MCF 10A (cell line): ENCODE measurements around the gene TAF8. TPM values are rescaled to one million over a fixed set of nuclear protein-coding genes. Genes with fewer than 3 reads are reported as not detected.

Experiments used
- BruUV-seq: library from RNA; stranded (reverse); fragments of 400-500 nt; replicated peaks from 2 replicates; lab custom pipeline; 2021; lab: Mats Ljungman, UMichigan
- CTCF ChIA-PET: fragments of 300-600 bp; sonication (Branson Sonifier 250); formaldehyde crosslinking; extraction: SDS; loops from one replicate; lab custom pipeline; 2021; ENCODE audit warnings: antibody characterized with exemption, inconsistent platforms; lab: Yijun Ruan, JAX
- POLR2A ChIA-PET: fragments of 300-600, 350-650 bp; sonication (Branson Sonifier 250); formaldehyde crosslinking; extraction: SDS; loops from one replicate; lab custom pipeline; 2020; ENCODE audit warnings: antibody characterized with exemption, inconsistent platforms; lab: Yijun Ruan, JAX
- DNase-seq: peaks from one replicate; pipeline ENCODE4 v3.0.0-alpha.2; 2018; ENCODE audit not compliant: unreplicated experiment
- H3K27ac Mint-ChIP-seq: one replicate; pipeline ENCODE4 v1.8.0; 2022; ENCODE audit warnings: mild to moderate bottlenecking, low read depth, mixed read lengths; ENCODE audit not compliant: unreplicated experiment
- H3K27me3 Mint-ChIP-seq: one replicate; pipeline ENCODE4 v1.8.0; 2022; ENCODE audit warnings: mixed read lengths; ENCODE audit not compliant: insufficient read depth, unreplicated experiment
- H3K36me3 Mint-ChIP-seq: one replicate; pipeline ENCODE4 v1.8.0; 2022; ENCODE audit warnings: mild to moderate bottlenecking, moderate library complexity, mixed read lengths; ENCODE audit not compliant: insufficient read depth, unreplicated experiment
- H3K4me1 Mint-ChIP-seq: one replicate; pipeline ENCODE4 v1.8.0; 2022; ENCODE audit warnings: mixed read lengths; ENCODE audit not compliant: insufficient read depth, unreplicated experiment
- H3K4me3 Mint-ChIP-seq: one replicate; pipeline ENCODE4 v1.8.0; 2022; ENCODE audit warnings: mild to moderate bottlenecking, moderate library complexity, mixed read lengths; ENCODE audit not compliant: unreplicated experiment
- H3K9me3 Mint-ChIP-seq: one replicate; pipeline ENCODE4 v1.8.0; 2022; ENCODE audit warnings: mixed read lengths; ENCODE audit not compliant: unreplicated experiment
- intact Hi-C: fragments of 100-400 bp; cut with micrococcal nuclease; formaldehyde crosslinking; loops from 2 replicates; pipeline ENCODE4 v1.14.1; 2022
- total RNA-seq: library from RNA; stranded (reverse); gene quantifications from 2 replicates; pipeline ENCODE4 v1.2.3, GENCODE V29; 2022
- TF ChIP-seq, protein P1 (sequence below): fragments of 200-600 bp; IDR thresholded peaks from one replicate; pipeline ENCODE4 v1.8.0; 2022; ENCODE audit warnings: antibody characterized with exemption, mild to moderate bottlenecking; ENCODE audit not compliant: unreplicated experiment

The TAF8 gene
- total RNA-seq, 1 experiment from 2014 or later, result 23.8 TPM

GRCh38 chr6:42135722-42136121, 85.4 kb downstream of the TAF8 start:
- CTCF ChIA-PET, result interaction anchor here (1.8 to 1.9 kb wide), 2 partner anchors 19 to 29 kb away, joined by 6 to 8 read pairs; no protein-coding TSS in a partner anchor
- intact Hi-C loops, result no loop called here
- Mint-ChIP-seq H3K27ac (no peak overlapping the region), H3K27me3 (no peaks in the 10 kb centered on the region), H3K4me1 (peaks cover 23% of the 10 kb centered on the region), H3K36me3 (peaks cover 24% of the 10 kb centered on the region), H3K4me3 (no peak overlapping the region), H3K9me3 (no peaks in the 10 kb centered on the region)
- no peak for DNase-seq
- no TSS peak for BruUV-seq
- TF ChIP-seq, protein P1, sequence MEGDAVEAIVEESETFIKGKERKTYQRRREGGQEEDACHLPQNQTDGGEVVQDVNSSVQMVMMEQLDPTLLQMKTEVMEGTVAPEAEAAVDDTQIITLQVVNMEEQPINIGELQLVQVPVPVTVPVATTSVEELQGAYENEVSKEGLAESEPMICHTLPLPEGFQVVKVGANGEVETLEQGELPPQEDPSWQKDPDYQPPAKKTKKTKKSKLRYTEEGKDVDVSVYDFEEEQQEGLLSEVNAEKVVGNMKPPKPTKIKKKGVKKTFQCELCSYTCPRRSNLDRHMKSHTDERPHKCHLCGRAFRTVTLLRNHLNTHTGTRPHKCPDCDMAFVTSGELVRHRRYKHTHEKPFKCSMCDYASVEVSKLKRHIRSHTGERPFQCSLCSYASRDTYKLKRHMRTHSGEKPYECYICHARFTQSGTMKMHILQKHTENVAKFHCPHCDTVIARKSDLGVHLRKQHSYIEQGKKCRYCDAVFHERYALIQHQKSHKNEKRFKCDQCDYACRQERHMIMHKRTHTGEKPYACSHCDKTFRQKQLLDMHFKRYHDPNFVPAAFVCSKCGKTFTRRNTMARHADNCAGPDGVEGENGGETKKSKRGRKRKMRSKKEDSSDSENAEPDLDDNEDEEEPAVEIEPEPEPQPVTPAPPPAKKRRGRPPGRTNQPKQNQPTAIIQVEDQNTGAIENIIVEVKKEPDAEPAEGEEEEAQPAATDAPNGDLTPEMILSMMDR, result no peak
- POLR2A ChIA-PET, result interaction anchor here (1.2 kb wide), 1 partner anchor 46 kb away, joined by 3 read pairs; no protein-coding TSS in a partner anchor

DNA sequence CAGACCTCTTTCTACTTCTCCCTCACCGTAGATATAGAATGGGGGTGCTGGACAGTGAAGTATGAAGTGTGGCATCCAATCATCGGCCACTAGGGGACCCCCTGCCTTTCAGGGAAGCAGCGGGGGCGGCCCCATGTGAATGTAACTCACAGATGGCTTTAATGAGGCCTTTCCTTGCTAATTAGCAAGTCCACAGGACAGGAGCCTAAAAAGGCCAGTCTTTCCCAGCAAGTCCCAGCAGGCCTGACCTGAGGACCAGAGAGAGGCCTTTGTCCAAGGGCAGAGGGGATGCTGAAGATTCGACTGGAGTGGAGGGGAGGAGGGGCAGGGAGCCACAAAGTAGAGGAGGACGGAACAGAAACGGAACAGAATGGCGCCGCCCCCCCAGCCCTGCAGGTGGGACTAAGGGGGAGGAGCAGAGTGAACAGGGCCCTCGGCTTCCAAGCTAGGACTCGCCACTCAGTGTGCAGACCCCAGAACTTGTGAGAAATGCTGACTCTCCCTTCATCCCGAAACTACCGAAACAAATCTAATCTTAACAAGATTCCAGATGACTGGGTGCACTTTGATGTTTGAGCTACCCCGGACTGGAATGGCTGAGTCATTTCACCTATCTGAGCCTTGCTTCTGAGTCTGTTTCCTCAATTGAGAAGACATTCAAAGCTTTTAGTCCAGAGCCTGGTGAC, 86.3 kb downstream of the TAF8 start:
- Mint-ChIP-seq H3K4me1 (peaks cover 32% of the 10 kb centered on the region), H3K27ac (peak overlapping the region; percentile 88), H3K27me3 (no peaks in the 10 kb centered on the region), H3K9me3 (no peaks in the 10 kb centered on the region), H3K4me3 (no peak overlapping the region), H3K36me3 (peaks cover 17% of the 10 kb centered on the region)
- ChIA-PET POLR2A (interaction anchor here (0.9 to 1.8 kb wide), 8 partner anchors 14 to 88 kb away, joined by 3 to 6 read pairs (median 4); no protein-coding TSS in a partner anchor), CTCF (interaction anchor here (0.5 to 1.9 kb wide), 10 partner anchors 12 to 411 kb away, joined by 3 to 8 read pairs (median 4); no protein-coding TSS in a partner anchor)
- no TSS peak for BruUV-seq
- TF ChIP-seq, protein P1, result no peak
- DNase-seq, result peak; percentile 53
- intact Hi-C loops, result loop anchor here (1.0 kb wide), 1 partner anchor 48 kb away; no protein-coding TSS in a partner anchor

Other genes with a start within 250 kb of the TAF8 start
- 4.1 and 4.3 TPM in 2 replicates for gene USP49, start 155.1 kb upstream of the TAF8 start, total RNA-seq
- gene MED20, start 129.4 kb upstream of the TAF8 start, total RNA-seq, result 27.6 and 29.2 TPM in 2 replicates
- gene BYSL, start 129.0 kb upstream of the TAF8 start, total RNA-seq, result 45.0 and 58.0 TPM in 2 replicates
- 52.5 and 75.8 TPM in 2 replicates for gene CCND3, start 108.7 kb upstream of the TAF8 start, total RNA-seq
- 19.5 and 31.9 TPM in 2 replicates for gene C6orf132, start 92.1 kb downstream of the TAF8 start, total RNA-seq
- gene GUCA1A, start 122.8 kb downstream of the TAF8 start, total RNA-seq, result not detected in 2 replicates
- 0.93 and 1.2 TPM in 2 replicates for gene GUCA1B, start 144.4 kb downstream of the TAF8 start, total RNA-seq
- gene MRPS10, start 167.3 kb downstream of the TAF8 start, total RNA-seq, result 62.9 and 67.3 TPM in 2 replicates